ENCODE results near the gene CEP89.
"Not testable (repeated sequence)": the region's sequence is repeated elsewhere in the genome, so short reads cannot be mapped to it uniquely, and the experiment has no call there.

The CEP89 gene

DNA sequence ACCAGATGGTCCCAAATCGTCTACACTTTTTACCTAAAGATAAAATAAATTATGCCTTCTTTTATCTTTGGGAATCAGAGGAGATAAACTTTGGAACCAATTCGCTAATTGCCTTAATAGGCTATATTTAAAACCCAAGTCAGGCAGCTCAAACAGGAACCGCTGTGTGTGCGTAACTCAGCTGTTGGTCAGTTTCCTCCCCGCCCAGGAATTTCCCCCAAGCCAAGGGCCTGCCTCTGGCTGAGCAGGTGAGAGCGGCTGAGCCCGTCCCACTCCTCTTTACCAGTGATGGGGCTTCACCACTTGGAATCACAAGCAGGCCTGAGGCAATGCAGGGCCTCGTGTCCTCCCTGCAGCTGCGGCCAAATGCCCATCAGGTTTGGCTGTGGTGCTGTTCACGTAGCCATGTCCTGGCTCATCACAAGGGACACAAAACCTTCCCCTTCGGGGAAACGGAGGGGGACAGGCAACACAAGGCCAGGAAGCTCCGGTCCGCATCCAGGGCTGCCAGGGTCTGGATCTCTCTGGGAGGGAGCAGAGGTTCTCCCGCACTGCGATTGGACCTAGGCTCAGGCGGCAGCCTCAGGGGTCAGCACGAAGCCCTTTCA lies 101.7 kb downstream of the CEP89 start:
- no peak for DNase-seq (ENCODE audit: low spot score)

- DNase-seq (ENCODE audit: low spot score) = no peak
Observed at GRCh38 chr19:32869369-32869965, 102.3 kb downstream of the CEP89 start, which contains the start of gene SLC7A9. Gene SLC7A9, minus strand, starts transcription at chr19:32869767. Its CDS starts 1,233 bp downstream, at chr19:32868534.

DNA sequence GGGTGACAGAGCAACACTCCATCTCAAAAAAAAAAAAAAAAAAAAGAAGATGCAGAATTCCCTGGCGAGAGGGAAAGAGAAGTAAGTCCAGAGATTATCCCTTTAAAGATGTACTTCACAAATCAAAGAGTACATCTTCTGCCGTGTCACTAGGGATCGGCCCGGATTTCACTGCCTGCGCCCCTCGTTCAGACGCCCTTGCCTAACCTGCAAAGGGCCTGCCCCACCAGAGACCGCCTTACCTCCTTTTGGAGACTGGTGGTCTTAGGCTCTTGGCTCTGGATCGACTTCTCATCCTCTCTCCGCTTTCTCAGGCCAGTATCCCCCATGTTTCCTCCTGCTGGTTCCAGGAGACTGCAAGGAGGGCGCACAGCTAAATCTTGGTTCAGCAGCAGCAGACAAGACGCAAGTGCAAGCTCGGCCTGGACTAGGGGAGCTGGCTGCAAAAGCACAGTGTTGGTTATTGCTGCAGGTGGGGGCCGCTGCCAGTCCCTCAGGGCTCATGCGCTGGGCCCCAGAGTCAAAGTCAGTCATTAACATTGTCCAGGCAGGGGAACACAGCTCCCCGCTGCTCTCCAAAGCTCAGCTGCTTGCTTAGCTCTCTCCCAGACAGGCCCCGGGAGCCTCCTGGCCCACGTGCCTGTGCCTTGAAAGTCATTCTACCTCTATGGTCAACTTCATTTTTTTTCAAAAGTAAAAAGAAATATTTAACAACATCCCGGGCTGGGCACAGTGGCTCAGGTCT lies 103.4 kb downstream of the CEP89 start:
- DNase-seq (ENCODE audit: low spot score) = no peak

GRCh38 chr19:32867436-32867835 lies 104.3 kb downstream of the CEP89 start:
- DNase-seq (ENCODE audit: low spot score) = not testable (repeated sequence)

GRCh38 chr19:32866564-32867265 lies 105.0 kb downstream of the CEP89 start:
- DNase-seq (ENCODE audit: low spot score) = no peak

DNA sequence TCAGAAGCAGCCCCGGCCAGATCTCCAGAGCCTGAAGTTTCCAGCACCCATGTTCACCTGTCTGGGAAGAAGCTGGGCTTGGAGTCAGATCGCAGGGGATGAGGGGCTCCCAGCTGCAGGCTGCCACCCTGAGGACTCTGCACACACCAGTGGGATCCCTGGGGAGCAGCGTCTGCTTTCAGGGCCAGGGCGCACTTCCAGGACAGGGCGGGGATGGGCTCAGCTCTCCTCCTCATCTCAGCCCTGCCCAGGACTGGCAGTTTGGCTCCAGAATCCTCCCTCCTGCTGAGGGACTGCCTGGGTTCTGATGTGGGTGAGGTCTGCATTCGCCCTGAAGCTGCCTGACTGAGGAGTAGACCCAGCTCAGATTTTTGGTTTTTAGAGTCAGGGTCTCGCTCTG lies 105.7 kb downstream of the CEP89 start:
- DNase-seq (ENCODE audit: low spot score) = no peak

DNA sequence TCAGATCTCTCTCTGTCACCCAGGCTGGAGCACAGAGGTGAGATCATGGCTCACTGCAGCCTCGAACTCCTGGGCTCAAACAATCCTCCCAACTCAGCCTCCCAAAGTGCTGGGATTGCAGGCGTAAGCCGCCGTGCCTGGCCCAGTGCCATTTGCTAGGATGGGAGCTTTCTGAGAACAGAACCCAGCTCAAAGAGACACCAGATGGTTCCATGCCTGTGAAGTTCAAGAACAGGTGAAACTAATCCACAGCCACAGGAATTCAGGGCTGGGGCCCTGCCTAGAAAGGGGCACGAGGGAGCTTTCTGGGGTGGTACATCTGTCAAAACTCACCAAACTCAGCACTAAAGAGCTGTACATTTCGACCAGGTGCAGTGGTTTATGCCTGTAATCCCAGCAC lies 106.4 kb downstream of the CEP89 start:
- DNase-seq (ENCODE audit: low spot score) = no peak

DNA sequence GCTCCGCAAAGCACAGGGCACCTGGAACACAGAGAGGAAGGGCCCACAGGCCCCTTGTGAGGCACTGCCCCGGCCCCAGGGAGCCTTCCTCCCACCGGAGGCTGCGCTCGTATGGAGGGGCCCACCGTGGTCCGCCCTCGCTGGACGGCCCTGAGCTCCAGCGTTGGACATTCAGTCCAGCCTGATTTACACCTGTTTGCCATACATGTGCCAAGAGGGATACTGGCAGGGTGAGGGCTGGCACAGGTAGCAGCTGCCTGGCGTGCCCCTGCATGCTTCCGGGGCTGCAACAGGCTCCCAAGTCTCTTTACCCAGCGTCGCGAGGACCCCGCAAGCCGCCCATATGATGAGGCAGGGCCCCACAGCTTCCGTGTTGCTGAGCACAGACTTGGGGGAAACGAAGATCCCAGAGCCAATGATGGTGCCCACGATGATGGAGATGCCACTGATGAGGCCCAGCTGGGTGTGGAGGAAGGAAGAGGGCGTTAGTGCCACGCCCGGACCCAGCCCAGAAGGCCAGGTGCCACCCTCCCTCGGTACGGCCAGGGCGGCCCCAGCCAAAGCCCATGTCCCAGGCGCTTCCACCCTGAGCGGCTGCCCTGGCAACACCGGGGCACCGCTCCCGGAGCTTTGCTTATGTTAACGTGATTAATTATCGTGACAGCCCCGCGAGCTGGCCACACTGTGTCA lies 107.3 kb downstream of the CEP89 start:
- DNase-seq (ENCODE audit: low spot score) = no peak

DNA sequence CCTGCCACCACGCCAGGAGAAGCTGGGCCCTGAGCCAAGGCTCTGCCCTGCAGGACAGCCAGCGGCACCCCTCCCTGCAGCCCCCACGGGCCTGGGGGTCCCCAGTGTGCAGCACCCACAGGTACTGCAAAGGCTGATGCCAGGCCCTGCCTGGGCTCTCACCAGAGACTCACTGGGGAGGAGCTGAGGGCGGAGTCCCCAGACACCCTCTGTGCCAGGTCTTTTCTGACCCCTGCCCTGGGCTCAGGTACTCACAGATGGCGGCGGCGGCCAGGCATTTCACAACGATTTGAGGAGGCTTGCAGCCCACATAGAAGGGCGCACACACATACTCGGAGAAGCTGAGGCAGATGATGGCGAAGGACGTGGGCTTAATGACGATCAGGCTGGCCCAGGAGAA lies 107.9 kb downstream of the CEP89 start:
- DNase-seq (ENCODE audit: low spot score) = no peak

DNA sequence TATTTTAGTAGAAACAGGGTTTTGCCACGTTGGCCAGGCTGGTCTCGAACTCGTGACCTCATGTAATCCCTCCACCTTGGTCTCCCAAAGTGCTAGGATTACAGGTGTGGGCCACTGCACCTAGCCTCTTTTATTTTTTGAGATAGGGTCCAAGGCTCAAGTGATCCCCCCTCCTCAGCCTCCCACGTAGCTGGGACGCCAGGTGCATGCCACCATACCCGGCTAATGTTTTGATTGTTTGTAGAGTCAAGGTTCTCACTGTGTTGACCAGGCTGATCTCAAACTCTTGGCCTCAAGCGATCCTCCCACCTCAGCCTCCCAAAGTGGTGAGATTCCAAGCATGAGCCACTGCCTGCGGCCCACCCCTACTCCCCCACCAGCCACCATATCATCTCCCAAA lies 108.5 kb downstream of the CEP89 start:
- no peak for DNase-seq (ENCODE audit: low spot score)

GRCh38 chr19:32862741-32863140 lies 109.0 kb downstream of the CEP89 start:
- no peak for DNase-seq (ENCODE audit: low spot score)

DNA sequence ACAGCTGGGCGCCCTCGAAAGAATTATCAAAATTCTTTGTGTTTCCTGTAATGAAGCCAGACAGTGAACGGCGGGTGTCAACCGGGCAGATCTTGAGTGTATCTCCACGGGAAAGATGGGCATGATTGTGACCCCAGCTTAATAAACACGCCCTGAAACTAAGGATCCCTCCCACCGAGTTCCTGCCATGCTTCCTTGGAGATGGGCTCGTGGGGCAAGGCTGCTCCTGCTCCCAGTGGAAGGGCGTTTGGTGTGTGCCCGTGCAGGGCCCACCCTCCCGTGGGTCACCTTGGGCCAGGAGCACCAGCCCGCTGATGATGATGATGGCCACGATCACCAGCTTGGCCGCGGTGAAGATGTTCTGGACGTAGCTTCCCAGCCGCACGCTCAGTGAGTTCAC lies 109.6 kb downstream of the CEP89 start:
- DNase-seq (ENCODE audit: low spot score) = no peak

DNA sequence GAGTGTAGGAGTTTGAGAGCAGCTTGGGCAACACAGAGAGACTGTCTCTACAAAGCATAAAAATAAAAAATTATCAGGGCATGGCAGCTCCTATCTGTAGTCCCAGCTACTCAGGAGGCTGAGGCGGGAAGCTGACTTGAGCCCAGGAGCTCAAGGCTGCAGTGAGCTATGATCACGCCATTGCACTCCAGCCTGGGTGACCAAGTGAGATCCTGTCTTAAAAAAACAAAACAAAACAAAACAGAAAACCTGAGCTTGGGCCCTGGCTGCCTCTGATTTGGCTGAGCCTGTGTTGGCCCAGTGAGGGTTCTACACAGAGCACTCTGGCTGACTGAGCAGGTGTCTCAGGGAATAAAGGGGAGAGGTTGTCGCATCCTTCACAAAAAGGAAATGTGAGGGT lies 110.2 kb downstream of the CEP89 start:
- DNase-seq (ENCODE audit: low spot score) = no peak

DNA sequence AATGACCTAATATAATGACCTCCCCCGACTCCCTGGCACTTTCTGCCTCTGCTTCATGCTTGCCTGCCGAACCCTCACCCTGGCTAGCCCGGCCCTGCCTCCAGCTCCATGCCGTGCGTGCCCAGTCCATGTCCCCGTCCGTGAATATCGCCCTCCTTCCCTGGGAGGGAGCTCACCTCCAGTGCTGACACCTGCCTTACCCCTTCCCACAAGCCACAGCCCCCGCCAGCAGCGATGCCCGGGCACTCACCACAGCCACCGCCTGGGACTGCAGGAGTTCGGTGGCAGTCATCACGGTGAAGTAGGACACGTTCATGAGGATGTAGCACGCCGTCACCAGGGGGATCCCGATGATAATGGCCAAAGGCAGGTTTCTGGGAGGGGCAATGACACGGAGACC lies 112.2 kb downstream of the CEP89 start:
- no peak for DNase-seq (ENCODE audit: low spot score)

GRCh38 chr19:32858559-32858958 lies 113.2 kb downstream of the CEP89 start:
- no peak for DNase-seq (ENCODE audit: low spot score)

GRCh38 chr19:32858155-32858554 lies 113.6 kb downstream of the CEP89 start:
- DNase-seq (ENCODE audit: low spot score) = no peak

GRCh38 chr19:32857584-32857983 lies 114.2 kb downstream of the CEP89 start:
- no peak for DNase-seq (ENCODE audit: low spot score)

- not testable (repeated sequence) for DNase-seq (ENCODE audit: low spot score)
Observed at GRCh38 chr19:32856818-32857217, 114.9 kb downstream of the CEP89 start.

GRCh38 chr19:32852216-32852615 lies 119.5 kb downstream of the CEP89 start:
- no peak for DNase-seq (ENCODE audit: low spot score)

GRCh38 chr19:32848035-32848434 lies 123.7 kb downstream of the CEP89 start:
- not testable (repeated sequence) for DNase-seq (ENCODE audit: low spot score)

GRCh38 chr19:32843716-32844245 lies 128.0 kb downstream of the CEP89 start:
- no peak for DNase-seq (ENCODE audit: low spot score)

- no peak for DNase-seq (ENCODE audit: low spot score)
Observed at GRCh38 chr19:32842061-32842460, 129.7 kb downstream of the CEP89 start.

Measured in CD4-positive, alpha-beta T cell treated with Interleukin-2 at 100 ng/mL for 4 hours (primary cell).